Stimulated activated CD4-positive, alpha-beta T cell treated with anti-CD3 and anti-CD28 coated beads, Interleukin-4, amount 100 ng/mL, for 4 hours (primary cell): Measurements from ENCODE around the gene ACKR3.

Experiments used
- DNase-seq, 2 experiments: peaks; one replicate each; pipeline ENCODE4 v3.0.0-alpha.2; 2020

ACKR3 gene

GRCh38 chr2:236550701-236551465 lies 18.7 kb upstream of the ACKR3 start:
- DNase-seq = no peak

- no peak for DNase-seq
Observed at GRCh38 chr2:236551471-236552211, 18.0 kb upstream of the ACKR3 start.

GRCh38 chr2:236552212-236552542 lies 17.4 kb upstream of the ACKR3 start:
- no peak for DNase-seq

- no peak for DNase-seq
Observed at GRCh38 chr2:236552581-236553363, 16.9 kb upstream of the ACKR3 start.

- DNase-seq = no peak
Observed at GRCh38 chr2:236553522-236553921, 16.1 kb upstream of the ACKR3 start.

- peak in 1 of 2 experiments; percentile 35 for DNase-seq
Observed at GRCh38 chr2:236554629-236555282, 14.9 kb upstream of the ACKR3 start.

GRCh38 chr2:236555481-236555880 lies 14.1 kb upstream of the ACKR3 start:
- no peak for DNase-seq

GRCh38 chr2:236557306-236558030 lies 12.2 kb upstream of the ACKR3 start:
- no peak for DNase-seq

- DNase-seq = no peak
Observed at GRCh38 chr2:236558036-236558435, 11.6 kb upstream of the ACKR3 start.

GRCh38 chr2:236558993-236559978 lies 10.3 kb upstream of the ACKR3 start:
- no peak for DNase-seq

GRCh38 chr2:236561874-236562273 lies 7.8 kb upstream of the ACKR3 start:
- no peak for DNase-seq

GRCh38 chr2:236562434-236562833 lies 7.2 kb upstream of the ACKR3 start:
- DNase-seq = no peak

GRCh38 chr2:236563953-236564352 lies 5.7 kb upstream of the ACKR3 start:
- DNase-seq = no peak

GRCh38 chr2:236565212-236565611 lies 4.4 kb upstream of the ACKR3 start:
- no peak for DNase-seq

GRCh38 chr2:236565879-236566402 lies 3.7 kb upstream of the ACKR3 start:
- no peak for DNase-seq

- no peak for DNase-seq
Observed at GRCh38 chr2:236566596-236566995, 3.0 kb upstream of the ACKR3 start.

- DNase-seq = peak; percentile 18 to 20
Observed at GRCh38 chr2:236568068-236568921, 1.3 kb upstream of the ACKR3 start.

GRCh38 chr2:236568922-236569572 lies 578 bp upstream of the ACKR3 start:
- DNase-seq = no peak
